ENCODE measurements around the gene NDFIP2. TPM values are rescaled to one million over a fixed set of nuclear protein-coding genes. Genes with fewer than 3 reads are reported as not detected.

Gene NDFIP2
- total and polyA plus RNA-seq, 12 donors: 5.2 to 62.1 (median 38.9) TPM

DNA sequence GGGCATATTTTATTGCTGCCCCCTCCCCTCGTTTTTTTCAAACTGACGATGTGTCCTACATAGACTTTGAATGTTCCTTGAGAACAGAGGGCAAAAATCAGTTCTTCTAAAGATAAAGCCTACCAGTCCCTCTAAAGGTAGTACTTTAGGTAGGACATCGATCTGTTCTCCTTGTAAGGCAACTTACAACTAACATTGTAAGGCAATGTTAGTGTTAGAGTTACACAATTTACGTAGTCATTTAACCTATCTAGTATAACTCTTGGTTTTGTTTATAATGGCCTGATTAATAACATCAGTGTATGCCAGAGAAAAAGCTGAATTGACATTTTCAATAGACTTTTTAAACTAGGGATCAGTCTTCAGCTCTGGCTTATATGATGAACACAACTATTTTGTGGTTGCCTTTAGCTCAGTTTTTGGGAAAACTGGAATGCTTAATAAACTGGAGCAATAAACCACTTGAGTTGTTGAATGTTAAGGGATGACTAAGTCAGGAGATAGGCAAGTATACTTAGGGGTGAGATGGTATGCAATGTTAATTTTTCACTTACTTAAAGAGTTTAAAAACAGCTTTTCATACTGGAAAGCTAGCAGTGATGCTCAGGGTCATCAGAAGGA is 2.2 kb downstream of the NDFIP2 start:
- 81 to 88% (median 86%) methylated on average over 4 of the region's 4 CpGs for WGBS, 4 donors
- Histone ChIP-seq H3K9me3 (replicated peaks in 1 of 3) (no peaks in the 10 kb centered on the region), H3K27ac (no peak overlapping the region), H3K36me3 (replicated peaks in 1 of 2) (no peaks in the 10 kb centered on the region), H3K4me1 (replicated peaks in 1 of 2) (peaks cover 5 to 26% of the 10 kb centered on the region in 2 donors), H3K4me3 (no peak overlapping the region), H3K27me3 (no peaks in the 10 kb centered on the region)
- intact Hi-C loops (cut with DNase I): loop anchor here in 1 of 2 donors (10.0 kb wide), 1 partner anchor 58 kb away; no protein-coding TSS in a partner anchor
- DNase-seq: no peak
- TF ChIP-seq, protein P1, sequence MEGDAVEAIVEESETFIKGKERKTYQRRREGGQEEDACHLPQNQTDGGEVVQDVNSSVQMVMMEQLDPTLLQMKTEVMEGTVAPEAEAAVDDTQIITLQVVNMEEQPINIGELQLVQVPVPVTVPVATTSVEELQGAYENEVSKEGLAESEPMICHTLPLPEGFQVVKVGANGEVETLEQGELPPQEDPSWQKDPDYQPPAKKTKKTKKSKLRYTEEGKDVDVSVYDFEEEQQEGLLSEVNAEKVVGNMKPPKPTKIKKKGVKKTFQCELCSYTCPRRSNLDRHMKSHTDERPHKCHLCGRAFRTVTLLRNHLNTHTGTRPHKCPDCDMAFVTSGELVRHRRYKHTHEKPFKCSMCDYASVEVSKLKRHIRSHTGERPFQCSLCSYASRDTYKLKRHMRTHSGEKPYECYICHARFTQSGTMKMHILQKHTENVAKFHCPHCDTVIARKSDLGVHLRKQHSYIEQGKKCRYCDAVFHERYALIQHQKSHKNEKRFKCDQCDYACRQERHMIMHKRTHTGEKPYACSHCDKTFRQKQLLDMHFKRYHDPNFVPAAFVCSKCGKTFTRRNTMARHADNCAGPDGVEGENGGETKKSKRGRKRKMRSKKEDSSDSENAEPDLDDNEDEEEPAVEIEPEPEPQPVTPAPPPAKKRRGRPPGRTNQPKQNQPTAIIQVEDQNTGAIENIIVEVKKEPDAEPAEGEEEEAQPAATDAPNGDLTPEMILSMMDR (IDR thresholded peaks at IDR 0.05): no peak
- TF ChIP-seq POLR2A (IDR thresholded peaks at IDR 0.05): no peak

DNA sequence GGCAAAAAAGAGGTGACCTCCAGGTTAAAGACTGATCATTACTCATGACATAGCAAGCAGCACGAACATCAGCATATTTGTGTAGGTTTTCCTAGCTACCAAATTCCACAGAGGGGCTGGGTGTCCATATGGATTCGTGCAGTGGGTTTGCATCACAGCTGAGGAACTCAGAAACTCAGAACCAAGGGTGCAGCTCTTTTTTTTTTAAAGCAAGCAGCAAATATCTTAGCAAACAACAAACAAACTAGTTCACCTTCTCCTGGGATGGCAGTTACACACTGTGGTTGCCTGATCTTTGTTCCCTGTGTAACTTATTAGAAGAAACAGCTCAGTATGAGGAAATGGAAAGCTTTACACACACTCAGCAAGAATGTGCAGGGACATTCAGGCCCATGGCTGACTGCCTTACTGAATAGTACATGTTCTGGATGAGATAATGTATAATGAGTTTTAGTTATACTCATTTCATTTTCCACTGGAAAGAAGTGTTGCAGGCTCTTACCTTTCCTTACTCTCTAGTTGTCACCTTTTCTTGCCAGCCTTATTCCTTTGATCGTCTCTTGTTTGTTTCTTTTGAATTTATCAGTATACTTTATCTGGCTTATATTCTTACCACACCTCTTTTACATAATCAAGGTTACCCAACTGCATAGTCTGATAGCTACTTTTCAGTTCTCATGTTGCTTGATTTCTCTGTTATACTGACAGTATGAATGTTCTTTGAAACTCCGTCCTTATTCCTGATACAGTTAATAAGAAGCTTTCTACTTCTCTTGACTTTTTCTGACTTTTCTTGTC is 4.3 kb downstream of the NDFIP2 start:
- Histone ChIP-seq H3K4me1 (replicated peaks in 1 of 2) (peaks cover 5 to 26% of the 10 kb centered on the region in 2 donors), H3K4me3 (no peak overlapping the region), H3K9me3 (replicated peaks in 1 of 3) (no peaks in the 10 kb centered on the region), H3K36me3 (replicated peaks in 1 of 2) (no peaks in the 10 kb centered on the region), H3K27me3 (no peaks in the 10 kb centered on the region), H3K27ac (peak overlapping the region in 1 of 5 donors; percentile 18)
- intact Hi-C loops (cut with DNase I): loop anchor here in 1 of 2 donors (10.0 kb wide), 1 partner anchor 60 kb away; no protein-coding TSS in a partner anchor
- WGBS, 4 donors: 47 to 66% (median 55%) methylated on average over 4 of the region's 4 CpGs
- DNase-seq: peak in 4 of 7 donors; percentile 33 to 54 (median 38)
- TF ChIP-seq POLR2A (IDR thresholded peaks at IDR 0.05): peak in 1 of 2 donors; percentile 11
- TF ChIP-seq, protein P1 (IDR thresholded peaks at IDR 0.05): no peak

DNA sequence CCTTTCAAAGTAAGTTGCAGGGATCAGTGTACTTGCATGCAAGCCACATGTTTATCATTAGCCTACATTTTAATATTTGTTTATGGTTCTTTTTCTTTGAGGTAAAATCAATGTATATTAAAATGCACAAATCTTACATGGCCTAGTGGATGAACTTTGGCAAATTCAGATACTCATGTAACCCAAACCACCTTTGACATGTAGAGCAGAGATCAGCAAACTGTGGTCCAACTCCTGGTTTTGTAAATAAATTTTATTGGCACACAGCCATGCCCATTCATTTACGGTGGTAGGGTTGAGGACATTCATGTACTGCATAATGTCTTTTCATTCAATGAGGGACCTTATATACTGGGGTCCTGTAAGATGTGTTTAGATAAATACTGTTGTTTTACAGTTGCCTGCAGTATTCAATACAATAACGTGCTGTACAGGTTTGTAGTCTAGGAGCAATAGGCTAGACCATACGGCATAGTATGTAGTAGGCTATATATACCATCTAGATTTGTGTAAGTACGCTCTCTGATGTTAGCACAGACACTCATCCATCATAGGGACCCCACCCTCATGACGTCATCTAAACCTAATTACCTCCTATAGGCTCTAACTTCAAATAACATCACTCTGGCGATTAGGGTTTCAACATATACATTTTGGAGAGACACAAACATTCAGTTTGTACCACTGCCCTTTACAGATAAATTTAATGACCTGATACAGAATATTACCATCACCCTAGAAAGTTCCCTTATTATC is 5.7 kb downstream of the NDFIP2 start:
- TF ChIP-seq, protein P1 (IDR thresholded peaks at IDR 0.05): no peak
- TF ChIP-seq POLR2A (IDR thresholded peaks at IDR 0.05): no peak
- Histone ChIP-seq H3K4me1 (replicated peaks in 1 of 2) (peaks cover 7 to 38% of the 10 kb centered on the region in 2 donors), H3K4me3 (no peak overlapping the region), H3K9me3 (replicated peaks in 1 of 3) (no peaks in the 10 kb centered on the region), H3K27me3 (no peaks in the 10 kb centered on the region), H3K36me3 (replicated peaks in 1 of 2) (no peaks in the 10 kb centered on the region), H3K27ac (no peak overlapping the region)
- WGBS, 4 donors: 86 to 93% (median 88%) methylated on average over 6 of the region's 6 CpGs
- intact Hi-C loops (cut with DNase I): loop anchor here in 1 of 2 donors (10.0 kb wide), 1 partner anchor 62 kb away; no protein-coding TSS in a partner anchor
- DNase-seq: no peak

DNA sequence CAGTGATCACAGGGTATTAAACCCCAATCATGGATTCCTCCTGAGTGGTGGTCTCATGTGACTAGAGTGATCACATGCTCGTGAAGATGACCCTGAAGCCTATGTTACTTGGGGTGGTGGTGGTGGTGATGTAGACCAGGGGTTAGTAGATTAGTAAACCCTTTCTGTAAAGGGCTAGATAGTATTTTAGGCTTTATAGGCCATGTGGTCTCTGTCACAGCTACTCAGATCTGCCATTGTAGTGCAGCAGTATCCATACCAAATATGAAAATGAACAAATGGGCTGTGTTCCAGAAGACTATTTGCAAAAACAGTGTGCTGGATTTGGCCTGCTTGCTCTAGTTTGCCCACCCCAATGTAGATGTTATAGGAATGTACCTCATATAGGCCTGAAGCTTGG is 9.4 kb downstream of the NDFIP2 start:
- no peaks in the 10 kb centered on the region for H3K9me3 ChIP-seq (replicated peaks in 1 of 3)
- no peak overlapping the region for H3K27ac ChIP-seq
- 87 to 100% (median 91%) methylated on average over 1 of the region's 1 CpG for WGBS, 4 donors
- TF ChIP-seq, protein P1 (IDR thresholded peaks at IDR 0.05): no peak
- TF ChIP-seq POLR2A (IDR thresholded peaks at IDR 0.05): no peak
- H3K27me3 ChIP-seq: no peaks in the 10 kb centered on the region
- H3K4me1 ChIP-seq (replicated peaks in 1 of 2): peaks cover 13 to 46% of the 10 kb centered on the region in 2 donors
- H3K4me3 ChIP-seq: no peak overlapping the region
- intact Hi-C loops (cut with DNase I): no loop called here
- H3K36me3 ChIP-seq (replicated peaks in 1 of 2): no peaks in the 10 kb centered on the region
- no peak for DNase-seq
